ENCODE data around the gene STX7.

Gene STX7

DNA sequence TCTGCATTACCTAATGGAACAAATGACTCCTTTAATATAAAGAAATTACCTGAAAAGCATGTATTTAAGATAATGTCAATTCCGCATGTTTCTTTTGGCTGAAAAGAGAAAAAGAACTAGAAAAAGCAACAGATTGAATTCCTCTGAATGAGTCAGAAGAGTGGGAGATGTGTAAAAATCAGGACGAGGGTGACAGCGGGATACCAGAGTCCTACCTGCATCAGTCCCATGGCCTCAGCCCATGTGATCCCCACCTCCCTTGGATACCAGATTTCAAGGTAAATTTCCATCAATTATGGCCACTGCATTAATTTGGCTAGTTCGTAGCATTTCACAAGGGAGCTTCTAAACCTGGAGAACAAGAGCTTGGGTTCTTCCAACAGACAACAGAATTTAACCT is 101.6 kb downstream of the STX7 start:
- DNase-seq = no peak

DNA sequence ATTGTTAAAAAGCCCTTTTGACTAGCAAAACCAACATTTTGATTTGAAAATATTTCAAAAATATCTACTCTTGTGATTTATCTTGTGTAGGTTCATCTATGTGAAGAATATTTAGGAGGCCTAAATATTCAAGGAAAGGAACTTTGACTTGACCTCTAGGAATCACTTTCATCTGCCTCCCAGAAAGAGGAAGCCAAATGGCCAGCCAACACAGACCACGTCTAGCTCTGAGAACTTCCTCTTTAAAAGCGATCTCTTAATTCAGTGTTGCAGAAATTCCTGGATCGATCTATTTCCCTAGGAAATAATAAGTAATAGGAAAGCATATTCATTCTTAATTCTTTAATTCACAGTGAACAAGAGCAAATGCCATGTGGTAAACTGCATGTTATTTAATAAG is 102.1 kb downstream of the STX7 start:
- DNase-seq = no peak

GRCh38 chr6:132405143-132405915 is 107.6 kb downstream of the STX7 start:
- no peak for DNase-seq

DNA sequence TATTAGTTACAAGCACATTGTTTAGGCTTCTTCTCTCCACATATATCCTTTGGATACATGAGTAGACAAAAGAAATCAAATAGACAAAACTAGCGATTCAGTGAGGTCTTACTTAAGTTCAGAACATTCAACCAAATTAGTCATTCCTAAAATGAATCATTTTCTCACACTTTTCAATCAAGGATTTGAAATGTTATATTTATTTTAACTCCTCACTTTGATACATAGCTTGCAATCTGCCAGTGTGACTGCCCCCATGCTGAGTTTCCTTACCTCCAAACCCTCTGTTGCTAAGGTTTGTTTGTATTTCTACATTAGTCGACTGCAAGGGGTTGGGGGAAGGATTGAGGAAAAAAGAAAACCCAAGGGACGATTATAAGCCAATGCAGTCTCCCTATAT is 108.2 kb downstream of the STX7 start:
- DNase-seq = no peak

GRCh38 chr6:132404330-132404729 is 108.6 kb downstream of the STX7 start:
- no peak for DNase-seq

DNA sequence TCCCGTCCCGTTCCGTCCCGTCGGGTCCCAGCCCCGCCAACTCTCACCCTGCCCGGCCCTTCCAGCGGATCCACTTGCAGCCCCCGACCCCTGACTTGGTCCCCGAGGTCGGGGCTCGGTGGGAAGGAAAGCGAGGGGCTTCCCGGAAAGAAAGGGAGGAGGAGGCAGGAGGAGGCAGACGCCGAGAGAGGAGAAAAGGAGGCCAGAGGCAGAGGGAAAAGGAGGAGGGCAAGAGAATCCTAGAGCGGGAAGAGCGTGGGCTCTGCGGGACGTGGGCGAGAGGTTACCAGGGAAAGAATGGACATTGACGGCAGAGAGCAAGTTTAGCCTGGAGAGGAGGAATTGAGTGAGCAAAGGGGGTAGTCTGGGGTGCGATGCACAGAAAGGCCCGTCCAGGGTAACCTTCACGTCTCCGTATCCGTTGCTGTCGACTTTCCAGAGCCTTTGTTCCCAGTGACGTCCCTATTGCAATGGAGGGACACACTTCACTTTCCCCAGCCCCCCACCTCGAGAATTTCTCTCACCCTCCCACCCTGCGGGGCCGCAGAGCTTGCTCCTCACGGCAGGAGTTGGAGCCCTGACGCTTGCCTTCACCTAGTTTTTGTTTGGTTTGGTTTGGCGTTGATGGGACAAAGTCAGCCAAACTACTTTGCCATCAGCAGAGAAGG is 111.2 kb downstream of the STX7 start:
- DNase-seq = no peak

DNA sequence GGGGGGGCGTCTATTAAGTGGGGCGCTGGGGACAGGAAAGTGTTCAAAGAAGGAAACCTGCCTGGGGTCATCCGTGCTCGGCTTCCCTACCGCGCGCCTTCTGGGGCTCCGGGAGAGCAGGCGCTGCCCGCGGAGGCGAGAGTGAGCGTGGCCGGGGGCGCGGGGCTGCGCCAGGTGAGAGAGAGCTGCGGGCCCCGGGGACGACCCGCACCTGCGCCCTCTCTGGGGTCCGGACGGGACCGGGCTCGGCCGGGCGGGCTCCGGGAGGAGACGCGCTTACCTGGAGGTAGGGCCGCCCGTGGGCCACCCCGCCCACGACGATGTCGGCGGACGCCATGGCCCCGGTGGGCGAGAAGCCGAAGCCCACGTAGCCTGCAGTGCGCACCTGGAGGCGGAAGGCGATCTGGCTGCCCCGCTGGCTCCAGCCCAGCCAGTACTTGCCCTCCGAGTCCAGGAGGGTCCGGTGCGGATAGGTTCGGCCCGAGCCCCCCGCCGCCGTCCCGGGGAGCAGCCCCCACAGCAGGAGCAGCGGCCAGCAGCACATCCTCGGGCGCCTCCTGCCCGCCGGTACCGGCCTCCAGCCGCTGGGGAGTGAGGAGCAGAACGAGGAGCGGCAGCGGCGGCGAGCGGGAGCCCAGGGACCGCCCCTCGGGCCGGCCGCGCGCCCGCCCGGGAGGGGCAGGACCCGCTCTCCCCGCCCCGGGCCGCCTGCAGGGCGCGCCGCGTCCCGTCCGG is 111.9 kb downstream of the STX7 start, which contains the start of gene MOXD1:
Gene MOXD1, minus strand, starts transcription at position 593 of the 735 bp plus-strand sequence. Its CDS starts 49 bp downstream, at position 544.
- no peak for DNase-seq

GRCh38 chr6:132400555-132400882 is 112.4 kb downstream of the STX7 start:
- no peak for DNase-seq

DNA sequence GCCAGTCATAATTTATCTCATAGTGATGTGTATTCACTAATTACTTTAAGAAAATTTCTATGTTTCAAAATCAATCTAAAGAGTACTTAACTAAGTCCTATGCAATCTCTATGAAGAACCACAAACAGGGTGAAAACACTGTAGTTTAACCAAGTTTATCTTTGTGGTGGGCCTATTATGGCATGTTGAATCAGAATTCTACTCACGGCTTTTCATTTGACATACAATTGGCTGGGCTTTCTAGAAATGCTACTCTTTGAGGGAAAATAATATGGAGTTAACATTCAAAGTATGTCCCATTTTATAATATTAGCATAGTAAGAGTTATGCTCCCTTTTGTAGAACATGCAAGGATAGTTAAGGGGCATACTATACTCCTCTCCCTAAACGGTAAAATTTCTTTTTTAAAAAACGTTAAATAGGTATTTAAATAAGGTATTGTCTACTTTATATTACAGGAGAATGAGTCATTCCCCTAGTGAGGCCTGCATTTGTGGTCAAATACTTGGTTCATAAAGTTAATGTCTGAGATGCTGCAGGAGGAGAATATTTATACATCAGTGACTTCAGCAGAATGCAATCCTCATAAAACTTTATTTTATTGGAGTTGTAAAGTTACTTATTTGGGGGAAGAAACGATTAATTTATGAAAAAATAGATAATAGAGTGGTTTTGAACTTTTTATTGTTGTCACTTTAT is 113.4 kb downstream of the STX7 start:
- no peak for DNase-seq
